DMS114 treated with DMSO at 0.1 percent for 48 hours (cell line): ENCODE data around the gene ABI1.

Source experiments
- DNase-seq: peaks from one replicate; lab custom pipeline; 2025; ENCODE audit not compliant: unreplicated experiment; lab: John Stamatoyannopoulos, UW

Gene ABI1

GRCh38 chr10:26855186-26855585 lies 5.6 kb downstream of the ABI1 start:
- no peak for DNase-seq

DNA sequence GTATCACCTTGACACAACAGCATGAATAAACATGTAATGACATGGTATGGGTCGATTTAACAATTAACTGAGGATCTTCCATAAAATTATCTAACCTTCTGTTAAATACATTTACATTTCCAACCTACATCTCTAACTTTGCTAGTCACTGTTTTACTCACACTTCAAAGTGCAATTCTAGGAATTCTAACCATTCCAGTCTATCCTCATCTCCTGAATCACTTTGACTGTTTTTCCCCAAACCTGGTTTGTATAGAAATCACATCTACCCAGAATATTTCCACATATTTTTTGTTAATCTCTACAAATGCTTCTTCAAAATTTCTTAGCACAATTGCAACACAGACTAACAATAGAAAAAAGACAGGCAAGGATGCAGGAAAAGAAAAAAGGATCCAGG lies 6.2 kb downstream of the ABI1 start:
- DNase-seq = no peak

- no peak for DNase-seq
These were observed 16.3 kb downstream of the ABI1 start for GRCh38 chr10:26844396-26844975.

DNA sequence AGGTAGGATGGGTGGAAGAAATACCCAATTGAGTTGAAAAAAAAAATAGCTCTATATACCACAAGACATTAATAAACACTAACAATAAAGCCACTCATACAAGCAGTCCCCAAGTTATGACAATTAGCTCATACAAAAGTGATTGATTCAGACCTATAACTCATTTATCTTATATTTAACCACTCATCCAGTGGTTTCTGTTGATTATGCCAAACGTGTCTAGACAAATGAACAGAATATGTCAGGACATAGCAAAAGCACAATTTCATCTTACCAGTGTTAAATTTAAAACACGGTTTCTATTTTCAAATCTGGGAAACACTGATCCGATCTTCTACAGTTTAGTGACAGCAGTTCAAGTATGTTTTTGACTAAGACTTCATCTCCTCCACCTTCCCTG lies 17.0 kb downstream of the ABI1 start:
- no peak for DNase-seq

DNA sequence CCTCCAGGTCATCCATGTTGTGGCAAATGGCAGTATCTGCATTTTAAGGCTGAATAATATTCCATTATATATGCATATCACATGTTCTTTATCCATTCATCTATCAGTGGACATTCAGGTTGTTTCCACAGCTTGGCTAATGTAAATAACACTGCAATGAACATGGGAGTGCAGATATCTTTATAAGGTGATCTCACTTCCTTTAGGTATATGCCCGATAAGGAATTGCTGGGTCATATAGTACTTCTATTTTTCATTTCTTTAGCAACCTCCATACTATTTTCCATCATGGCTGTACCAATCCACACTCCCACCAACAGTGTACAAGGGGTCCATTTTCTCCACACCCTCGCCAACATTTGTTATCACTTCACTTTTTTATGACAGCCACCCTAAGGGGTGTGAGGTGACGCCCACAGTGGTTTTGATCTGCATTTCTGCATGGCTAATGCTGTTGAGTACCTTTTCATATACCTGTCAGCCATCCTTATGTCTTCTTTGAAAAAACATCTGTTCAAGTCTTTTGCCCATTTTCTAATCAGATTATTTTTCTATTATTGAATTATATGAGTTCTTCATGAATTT lies 18.9 kb downstream of the ABI1 start:
- DNase-seq = no peak

- no peak for DNase-seq
These were observed 19.6 kb downstream of the ABI1 start for GRCh38 chr10:26840938-26841732.

- DNase-seq = no peak
These were observed 20.7 kb downstream of the ABI1 start for GRCh38 chr10:26839966-26840627.

DNA sequence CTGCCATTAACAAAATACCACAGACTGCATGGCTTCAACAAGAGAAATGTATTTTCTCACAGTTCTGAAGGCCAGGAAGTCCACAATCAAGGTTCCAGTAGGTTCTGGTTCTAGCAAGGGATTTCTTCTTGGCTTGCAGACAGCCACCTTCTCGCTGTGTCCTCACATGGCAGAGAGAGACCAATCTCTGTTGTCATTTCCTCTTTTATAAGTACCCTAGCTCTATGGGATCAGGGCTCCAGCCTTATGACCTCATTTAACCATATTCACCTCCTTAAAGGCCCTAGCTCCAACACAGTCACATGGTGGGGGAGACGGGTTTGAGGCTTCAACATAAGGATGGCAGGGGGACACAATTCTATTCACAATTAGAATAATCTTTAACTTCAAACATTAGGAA lies 23.6 kb downstream of the ABI1 start:
- no peak for DNase-seq

DNA sequence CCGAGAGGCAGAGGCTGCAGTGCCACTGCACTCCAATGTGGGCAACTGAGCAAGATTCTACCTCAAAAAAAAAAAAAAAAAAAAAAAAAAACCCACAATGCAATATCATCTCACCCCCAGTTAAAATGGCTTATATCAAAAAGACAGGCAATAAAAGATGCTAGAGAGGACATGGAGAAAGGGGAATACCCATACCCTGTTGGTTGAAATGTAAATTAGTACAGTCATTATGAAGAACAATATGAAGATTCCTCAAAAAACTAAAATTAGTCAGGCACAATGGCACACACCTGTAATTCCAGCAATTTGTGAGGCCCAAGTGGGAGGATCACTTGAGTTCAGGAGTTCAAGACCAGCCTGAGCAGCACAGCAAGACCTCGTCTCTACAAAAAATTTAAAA lies 25.7 kb downstream of the ABI1 start:
- no peak for DNase-seq

GRCh38 chr10:26832960-26833359 lies 27.8 kb downstream of the ABI1 start:
- no peak for DNase-seq

- DNase-seq = no peak
These were observed 28.8 kb downstream of the ABI1 start for GRCh38 chr10:26831936-26832335.

GRCh38 chr10:26829810-26830515 lies 30.8 kb downstream of the ABI1 start:
- no peak for DNase-seq

- DNase-seq = no peak
These were observed 36.6 kb downstream of the ABI1 start for GRCh38 chr10:26824015-26824690.

DNA sequence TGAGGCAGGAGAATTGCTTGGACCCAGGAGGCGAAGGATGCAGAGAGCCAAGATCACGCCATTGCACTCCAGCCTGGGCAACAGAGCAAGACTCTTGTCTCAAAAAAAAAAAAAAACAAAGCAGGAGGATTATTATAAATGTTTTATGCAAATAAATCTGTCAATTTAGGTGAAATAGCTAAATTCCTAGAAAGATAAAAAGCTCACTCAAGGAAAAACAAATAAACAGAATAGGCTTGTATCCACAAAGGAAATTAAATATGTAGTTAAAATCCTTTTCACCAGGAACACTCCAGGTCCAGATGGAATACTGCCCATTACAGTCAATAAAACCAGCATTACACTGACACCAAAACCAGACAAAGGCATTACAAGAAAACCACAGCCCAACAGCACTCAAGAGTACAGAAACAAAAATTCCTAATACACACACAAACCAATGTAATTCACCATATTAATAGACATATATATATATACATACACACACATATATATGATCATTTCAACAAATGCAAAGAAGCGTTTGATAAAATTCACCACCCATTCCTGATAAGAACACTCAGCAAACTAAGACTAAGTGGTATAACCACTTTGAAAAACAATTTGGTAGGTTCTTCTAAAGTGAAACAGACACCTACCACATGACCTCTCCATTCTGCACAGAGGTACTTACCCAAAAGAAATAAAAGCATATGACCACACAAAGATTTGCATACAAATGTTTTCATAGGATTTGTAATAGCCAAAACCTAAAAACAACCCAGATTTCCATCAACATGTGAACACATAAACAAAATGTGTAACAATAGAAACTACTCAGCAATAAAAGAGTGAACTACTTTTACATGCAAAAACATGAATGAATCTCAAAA lies 38.8 kb downstream of the ABI1 start:
- no peak for DNase-seq

DNA sequence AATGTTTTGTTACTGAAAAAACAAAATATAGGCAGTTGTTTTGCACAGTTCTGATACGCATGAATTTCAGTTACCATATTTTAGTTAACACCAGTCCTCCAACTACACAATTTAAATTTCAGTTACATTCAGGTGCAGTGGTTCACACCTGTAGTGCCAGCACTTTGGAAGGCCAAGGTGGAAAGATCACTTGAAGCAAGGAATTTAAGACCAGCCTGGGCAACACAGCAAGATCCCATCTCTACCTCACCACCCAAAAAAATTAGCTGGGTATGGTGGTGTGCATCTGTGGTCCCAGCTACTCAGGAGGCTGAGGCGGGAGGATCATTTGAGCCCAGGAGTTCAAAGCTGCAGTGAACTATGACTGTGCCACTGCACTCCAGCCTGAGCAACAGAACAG lies 45.3 kb downstream of the ABI1 start:
- no peak for DNase-seq

DNA sequence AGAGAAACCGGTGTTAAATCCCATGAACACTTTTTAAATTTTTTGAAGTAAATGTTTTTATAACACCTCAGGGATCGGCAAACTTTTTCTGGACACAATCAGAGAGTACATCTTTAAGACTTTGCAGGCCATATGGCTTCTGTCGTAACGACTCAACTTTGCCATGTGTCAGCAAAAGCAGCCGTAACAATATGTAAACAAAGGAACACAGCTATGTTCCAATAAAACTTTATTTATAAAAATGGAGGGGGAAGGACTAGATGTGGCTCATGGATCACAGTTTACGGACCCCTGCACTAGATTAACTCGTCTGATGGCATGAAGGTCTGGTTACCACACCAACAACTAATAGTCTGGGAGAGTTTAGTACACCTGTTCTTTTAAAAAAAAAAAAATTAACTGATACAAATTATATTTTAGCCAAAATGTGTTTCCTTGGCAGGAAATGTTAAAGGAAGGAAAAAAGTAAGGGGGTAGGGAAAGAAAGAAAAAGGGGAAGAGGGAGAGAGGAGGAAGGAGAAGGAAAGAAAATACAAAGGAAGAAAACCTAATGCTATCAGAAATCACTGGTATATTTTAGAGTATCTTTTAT lies 50.2 kb downstream of the ABI1 start:
- no peak for DNase-seq

- DNase-seq = no peak
These were observed 50.8 kb downstream of the ABI1 start for GRCh38 chr10:26809973-26810372.

DNA sequence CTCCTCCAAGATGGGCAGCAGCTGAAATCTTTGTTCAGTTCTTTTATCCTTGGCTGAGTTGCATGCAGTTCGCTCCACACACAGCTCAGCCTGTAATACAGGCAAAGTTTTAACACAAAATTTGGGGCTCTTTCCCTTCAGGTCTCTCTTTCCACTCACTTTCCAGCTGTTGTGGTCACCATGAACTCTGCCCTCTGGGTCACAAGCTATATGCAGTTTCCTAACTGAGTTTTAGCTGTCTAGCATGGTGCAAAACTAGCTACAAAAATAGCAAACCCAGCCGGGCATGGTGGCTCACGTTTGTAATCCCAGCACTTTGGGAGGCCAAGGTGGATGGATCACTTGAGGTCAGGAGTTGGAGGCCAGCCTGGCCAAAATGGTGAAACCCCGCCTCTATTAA lies 53.2 kb downstream of the ABI1 start:
- no peak for DNase-seq

DNA sequence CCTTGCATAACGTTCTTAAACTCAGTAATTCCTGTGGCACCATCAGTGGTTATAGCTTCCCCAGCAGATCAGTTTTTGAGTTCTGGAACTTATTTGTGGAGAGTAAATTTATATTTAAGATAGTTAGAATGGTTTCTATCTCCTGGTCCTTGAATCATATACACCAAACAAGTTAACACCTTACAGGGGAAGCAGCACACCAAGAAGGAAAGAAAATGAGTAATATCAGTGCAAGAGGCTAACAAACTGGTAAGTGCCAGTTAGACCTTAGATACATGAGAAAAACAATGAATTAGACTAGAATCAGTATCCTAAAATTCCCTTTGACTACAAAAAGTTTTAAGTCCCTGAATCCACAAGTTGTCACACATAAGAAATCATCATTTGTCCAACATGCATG lies 54.2 kb downstream of the ABI1 start:
- DNase-seq = no peak
